IMR-90 (cell line): ENCODE results near the gene CYSRT1.
A peak's percentile ranks its signal among the peaks of the same experiment; 100 is the strongest.

Experiments used
- MXI1 ChIP-seq: IDR thresholded peaks from 2 replicates; pipeline ENCODE4 v1.6.1; 2012; ENCODE audit warnings: low read depth, mild to moderate bottlenecking, low read length, moderate library complexity, borderline replicate concordance
- POLR2A ChIP-seq: IDR thresholded peaks from 2 replicates; pipeline ENCODE4 v1.6.1; 2012; ENCODE audit warnings: mild to moderate bottlenecking, low read depth, low read length
- RAD21 ChIP-seq: IDR thresholded peaks from 2 replicates; pipeline ENCODE4 v1.6.1; 2012; ENCODE audit warnings: low read length, improper control_type of control experiment
- TF ChIP-seq, protein P1 (sequence below): conservative IDR thresholded peaks from 2 replicates; pipeline ENCODE4 v1.5.1; 2012; ENCODE audit warnings: mild to moderate bottlenecking, low read depth, low read length, improper control_type of control experiment
- TF ChIP-seq, protein P2 (sequence below): fragments of 150-350 bp; IDR thresholded peaks from 2 replicates; pipeline ENCODE4 v1.6.1; 2016; ENCODE audit warnings: low read depth, mild to moderate bottlenecking, low read length, moderate library complexity, borderline replicate concordance

GRCh38 chr9:137227054-137227852, 2.3 kb downstream of the CYSRT1 start, which contains the start of gene RNF224:
- TF ChIP-seq, protein P1, sequence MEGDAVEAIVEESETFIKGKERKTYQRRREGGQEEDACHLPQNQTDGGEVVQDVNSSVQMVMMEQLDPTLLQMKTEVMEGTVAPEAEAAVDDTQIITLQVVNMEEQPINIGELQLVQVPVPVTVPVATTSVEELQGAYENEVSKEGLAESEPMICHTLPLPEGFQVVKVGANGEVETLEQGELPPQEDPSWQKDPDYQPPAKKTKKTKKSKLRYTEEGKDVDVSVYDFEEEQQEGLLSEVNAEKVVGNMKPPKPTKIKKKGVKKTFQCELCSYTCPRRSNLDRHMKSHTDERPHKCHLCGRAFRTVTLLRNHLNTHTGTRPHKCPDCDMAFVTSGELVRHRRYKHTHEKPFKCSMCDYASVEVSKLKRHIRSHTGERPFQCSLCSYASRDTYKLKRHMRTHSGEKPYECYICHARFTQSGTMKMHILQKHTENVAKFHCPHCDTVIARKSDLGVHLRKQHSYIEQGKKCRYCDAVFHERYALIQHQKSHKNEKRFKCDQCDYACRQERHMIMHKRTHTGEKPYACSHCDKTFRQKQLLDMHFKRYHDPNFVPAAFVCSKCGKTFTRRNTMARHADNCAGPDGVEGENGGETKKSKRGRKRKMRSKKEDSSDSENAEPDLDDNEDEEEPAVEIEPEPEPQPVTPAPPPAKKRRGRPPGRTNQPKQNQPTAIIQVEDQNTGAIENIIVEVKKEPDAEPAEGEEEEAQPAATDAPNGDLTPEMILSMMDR = peak; percentile 92
- TF ChIP-seq RAD21 (peak; percentile 89), POLR2A (peak; percentile 37; the same call in 1 of the 2 replicates), MXI1 (no peak)
- TF ChIP-seq, protein P2, sequence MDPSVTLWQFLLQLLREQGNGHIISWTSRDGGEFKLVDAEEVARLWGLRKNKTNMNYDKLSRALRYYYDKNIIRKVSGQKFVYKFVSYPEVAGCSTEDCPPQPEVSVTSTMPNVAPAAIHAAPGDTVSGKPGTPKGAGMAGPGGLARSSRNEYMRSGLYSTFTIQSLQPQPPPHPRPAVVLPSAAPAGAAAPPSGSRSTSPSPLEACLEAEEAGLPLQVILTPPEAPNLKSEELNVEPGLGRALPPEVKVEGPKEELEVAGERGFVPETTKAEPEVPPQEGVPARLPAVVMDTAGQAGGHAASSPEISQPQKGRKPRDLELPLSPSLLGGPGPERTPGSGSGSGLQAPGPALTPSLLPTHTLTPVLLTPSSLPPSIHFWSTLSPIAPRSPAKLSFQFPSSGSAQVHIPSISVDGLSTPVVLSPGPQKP = no peak
